MCF 10A (cell line): Measurements from ENCODE around the gene SPSB1. TPM values are rescaled to one million over a fixed set of nuclear protein-coding genes. Genes with fewer than 3 reads are reported as not detected.

Source experiments
- BruUV-seq: library from RNA; stranded (reverse); fragments of 400-500 nt; replicated peaks from 2 replicates; lab custom pipeline; 2021; lab: Mats Ljungman, UMichigan
- CTCF ChIA-PET: fragments of 300-600 bp; sonication (Branson Sonifier 250); formaldehyde crosslinking; extraction: SDS; loops from one replicate; lab custom pipeline; 2021; ENCODE audit warnings: antibody characterized with exemption, inconsistent platforms; lab: Yijun Ruan, JAX
- POLR2A ChIA-PET: fragments of 300-600, 350-650 bp; sonication (Branson Sonifier 250); formaldehyde crosslinking; extraction: SDS; loops from one replicate; lab custom pipeline; 2020; ENCODE audit warnings: antibody characterized with exemption, inconsistent platforms; lab: Yijun Ruan, JAX
- DNase-seq: peaks from one replicate; pipeline ENCODE4 v3.0.0-alpha.2; 2018; ENCODE audit not compliant: unreplicated experiment
- H3K27ac Mint-ChIP-seq: one replicate; pipeline ENCODE4 v1.8.0; 2022; ENCODE audit warnings: mild to moderate bottlenecking, low read depth, mixed read lengths; ENCODE audit not compliant: unreplicated experiment
- H3K27me3 Mint-ChIP-seq: one replicate; pipeline ENCODE4 v1.8.0; 2022; ENCODE audit warnings: mixed read lengths; ENCODE audit not compliant: insufficient read depth, unreplicated experiment
- H3K36me3 Mint-ChIP-seq: one replicate; pipeline ENCODE4 v1.8.0; 2022; ENCODE audit warnings: mild to moderate bottlenecking, moderate library complexity, mixed read lengths; ENCODE audit not compliant: insufficient read depth, unreplicated experiment
- H3K4me1 Mint-ChIP-seq: one replicate; pipeline ENCODE4 v1.8.0; 2022; ENCODE audit warnings: mixed read lengths; ENCODE audit not compliant: insufficient read depth, unreplicated experiment
- H3K4me3 Mint-ChIP-seq: one replicate; pipeline ENCODE4 v1.8.0; 2022; ENCODE audit warnings: mild to moderate bottlenecking, moderate library complexity, mixed read lengths; ENCODE audit not compliant: unreplicated experiment
- H3K9me3 Mint-ChIP-seq: one replicate; pipeline ENCODE4 v1.8.0; 2022; ENCODE audit warnings: mixed read lengths; ENCODE audit not compliant: unreplicated experiment
- CTCF ChIP-seq: fragments of 200-600 bp; IDR thresholded peaks from one replicate; pipeline ENCODE4 v1.8.0; 2022; ENCODE audit warnings: antibody characterized with exemption, mild to moderate bottlenecking; ENCODE audit not compliant: unreplicated experiment
- intact Hi-C: fragments of 100-400 bp; cut with micrococcal nuclease; formaldehyde crosslinking; loops from 2 replicates; pipeline ENCODE4 v1.14.1; 2022
- total RNA-seq: library from RNA; stranded (reverse); gene quantifications from 2 replicates; pipeline ENCODE4 v1.2.3, GENCODE V29; 2022

Gene SPSB1
- total RNA-seq, 1 experiment from 2014 or later: 8.2 TPM

GRCh38 chr1:9293533-9294404, 1.1 kb downstream of the SPSB1 start:
- Mint-ChIP-seq H3K36me3 (no peaks in the 10 kb centered on the region), H3K27me3 (no peaks in the 10 kb centered on the region), H3K9me3 (no peaks in the 10 kb centered on the region), H3K4me3 (no peak overlapping the region), H3K4me1 (no peaks in the 10 kb centered on the region), H3K27ac (no peak overlapping the region)
- ChIA-PET POLR2A (interaction anchor here (0.9 kb wide), 1 partner anchor 24 kb away, joined by 3 read pairs; no protein-coding TSS in a partner anchor), CTCF (no interaction called here)
- BruUV-seq: TSS peak; percentile 56
- intact Hi-C loops: loop anchor here (5.0 to 10.0 kb wide), 2 partner anchors 61 to 179 kb away; no protein-coding TSS in a partner anchor
- no peak for TF ChIP-seq CTCF
- DNase-seq: peak; percentile 28

GRCh38 chr1:9294405-9294773, 1.7 kb downstream of the SPSB1 start:
- H3K4me3 Mint-ChIP-seq: no peak overlapping the region
- peak; percentile 65 for DNase-seq
- no TSS peak for BruUV-seq
- H3K27ac Mint-ChIP-seq: no peak overlapping the region
- POLR2A ChIA-PET: interaction anchor here (0.7 to 0.9 kb wide), 2 partner anchors 23 to 145 kb away, joined by 3 to 4 read pairs; no protein-coding TSS in a partner anchor
- H3K4me1 Mint-ChIP-seq: no peaks in the 10 kb centered on the region
- no peaks in the 10 kb centered on the region for H3K27me3 Mint-ChIP-seq
- no peaks in the 10 kb centered on the region for H3K9me3 Mint-ChIP-seq
- no peak for TF ChIP-seq CTCF
- CTCF ChIA-PET: interaction anchor here (1.8 kb wide), 1 partner anchor 196 kb away, joined by 5 read pairs; no protein-coding TSS in a partner anchor
- intact Hi-C loops: loop anchor here (5.0 to 10.0 kb wide), 2 partner anchors 60 to 178 kb away; no protein-coding TSS in a partner anchor
- H3K36me3 Mint-ChIP-seq: no peaks in the 10 kb centered on the region

GRCh38 chr1:9294910-9295636, 2.4 kb downstream of the SPSB1 start:
- no TSS peak for BruUV-seq
- no peak for DNase-seq
- intact Hi-C loops: loop anchor here (5.0 to 10.0 kb wide), 2 partner anchors 60 to 177 kb away; no protein-coding TSS in a partner anchor
- Mint-ChIP-seq H3K27ac (no peak overlapping the region), H3K36me3 (no peaks in the 10 kb centered on the region), H3K4me1 (peaks cover 1% of the 10 kb centered on the region), H3K9me3 (no peaks in the 10 kb centered on the region), H3K27me3 (no peaks in the 10 kb centered on the region), H3K4me3 (no peak overlapping the region)
- TF ChIP-seq CTCF: no peak
- ChIA-PET CTCF (interaction anchor here (0.6 to 1.8 kb wide), 3 partner anchors 161 to 490 kb away, joined by 4 to 5 read pairs (median 5); no protein-coding TSS in a partner anchor), POLR2A (interaction anchor here (0.7 to 1.8 kb wide), 4 partner anchors 22 to 412 kb away, joined by 3 to 5 read pairs (median 4); no protein-coding TSS in a partner anchor)
